ENCODE results near the gene DAP.
"Not testable (repeated sequence)": the region's sequence is repeated elsewhere in the genome, so short reads cannot be mapped to it uniquely, and the experiment has no call there.

Gene DAP, protein sequence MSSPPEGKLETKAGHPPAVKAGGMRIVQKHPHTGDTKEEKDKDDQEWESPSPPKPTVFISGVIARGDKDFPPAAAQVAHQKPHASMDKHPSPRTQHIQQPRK

DNA sequence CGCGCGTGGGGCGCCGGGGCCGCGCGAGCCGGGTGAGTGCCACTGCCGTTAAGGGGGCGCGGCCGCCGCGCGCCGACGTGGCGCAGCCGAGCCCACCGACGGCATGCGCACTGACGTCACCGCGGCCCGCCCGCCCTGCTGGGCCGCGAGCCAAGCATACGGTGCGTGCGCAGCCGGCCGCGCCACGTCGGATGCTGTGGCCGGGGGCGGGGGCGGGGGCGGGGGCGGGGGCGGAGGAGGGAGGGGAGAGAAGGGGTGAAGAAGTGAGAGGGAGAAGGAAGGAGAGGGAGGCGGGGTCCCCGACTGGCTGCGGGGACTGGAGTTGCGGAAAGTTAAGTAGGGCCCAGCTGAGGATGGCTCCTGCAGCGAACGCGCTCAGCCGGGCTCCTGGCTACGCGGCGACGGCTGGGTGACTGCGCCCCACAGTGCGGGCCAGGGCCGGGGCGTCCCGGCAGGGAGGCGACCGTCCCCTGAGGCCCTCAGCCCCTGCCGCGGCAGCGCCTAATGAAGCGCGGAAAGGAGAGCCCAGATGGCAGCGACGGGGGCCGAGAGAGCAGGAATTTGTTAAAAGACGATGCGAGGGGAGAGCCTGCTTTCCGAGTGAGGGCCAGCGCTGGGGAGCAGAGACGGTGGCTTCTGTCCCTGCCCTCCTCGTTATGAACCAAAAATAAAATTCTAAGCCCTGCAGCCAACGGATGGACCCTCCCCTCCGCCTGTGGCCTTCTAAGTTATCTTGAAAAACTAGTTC lies at the start of gene DAP:
TSS of gene DAP (minus strand) at position 50 of the 748 bp plus-strand sequence. CDS start 166 bp downstream, outside the sequence.
- peak; percentile 86 to 90 for DNase-seq

DNA sequence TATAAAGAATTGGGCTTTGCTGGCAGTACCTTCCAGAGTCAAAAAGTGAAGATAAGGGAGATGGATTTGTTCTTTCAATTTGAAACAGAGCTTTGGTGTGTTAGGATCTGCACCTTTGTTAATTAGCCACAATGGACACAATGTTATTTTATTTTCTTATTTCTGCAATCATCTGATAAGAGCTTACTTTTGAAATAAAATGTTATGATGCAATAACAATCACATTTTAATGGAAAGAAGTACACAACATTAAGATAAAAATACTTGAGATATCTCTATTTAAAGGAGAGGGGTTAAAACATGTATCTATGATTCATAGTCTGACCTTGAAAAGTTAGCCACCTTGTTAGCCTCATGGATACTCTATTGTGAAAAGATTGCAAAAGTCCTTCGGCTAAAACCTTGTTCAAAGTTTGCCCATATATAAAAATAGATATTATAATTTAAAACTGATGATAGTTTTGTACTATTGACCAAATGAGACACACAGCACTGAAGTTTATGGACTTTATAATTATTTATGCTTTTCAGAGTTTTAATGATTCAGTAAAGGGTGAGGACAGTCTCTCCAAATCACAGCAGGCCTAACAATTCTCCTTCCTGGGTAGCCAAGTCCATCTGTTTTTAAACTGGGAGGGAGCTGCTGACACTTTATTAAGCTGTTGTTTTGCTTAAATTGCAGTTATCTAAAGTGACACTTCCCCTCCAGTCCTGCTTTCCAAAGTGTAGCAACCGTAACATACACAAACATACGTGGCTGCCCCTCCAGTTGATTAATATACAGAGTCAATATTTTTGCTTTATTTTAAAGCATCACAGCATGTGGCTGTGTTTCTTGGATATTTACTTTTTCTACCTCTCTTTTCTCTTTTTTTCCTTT lies 47.6 kb upstream of the DAP start:
- DNase-seq = no peak

GRCh38 chr5:10801931-10802666 lies 41.1 kb upstream of the DAP start:
- DNase-seq = no peak

DNA sequence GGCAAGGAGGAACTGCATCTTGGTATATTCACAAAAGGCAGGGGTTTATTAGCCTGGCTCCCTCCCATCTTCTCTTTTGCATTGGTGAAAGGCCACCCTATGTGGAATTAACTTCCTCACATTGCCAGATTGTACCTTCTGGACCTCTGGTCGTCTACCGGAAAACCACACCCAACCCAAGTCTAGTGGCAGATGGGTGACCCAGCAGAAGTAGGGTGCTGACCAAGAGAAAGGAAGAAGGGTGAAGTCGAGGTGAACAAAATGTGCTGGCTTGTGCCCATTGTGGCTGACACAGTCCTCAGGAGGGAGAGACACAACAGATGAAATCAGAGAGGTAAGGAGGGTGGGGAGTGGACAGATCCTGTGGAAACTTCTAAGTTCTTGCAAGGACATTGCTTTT lies 39.8 kb upstream of the DAP start:
- DNase-seq = no peak

DNA sequence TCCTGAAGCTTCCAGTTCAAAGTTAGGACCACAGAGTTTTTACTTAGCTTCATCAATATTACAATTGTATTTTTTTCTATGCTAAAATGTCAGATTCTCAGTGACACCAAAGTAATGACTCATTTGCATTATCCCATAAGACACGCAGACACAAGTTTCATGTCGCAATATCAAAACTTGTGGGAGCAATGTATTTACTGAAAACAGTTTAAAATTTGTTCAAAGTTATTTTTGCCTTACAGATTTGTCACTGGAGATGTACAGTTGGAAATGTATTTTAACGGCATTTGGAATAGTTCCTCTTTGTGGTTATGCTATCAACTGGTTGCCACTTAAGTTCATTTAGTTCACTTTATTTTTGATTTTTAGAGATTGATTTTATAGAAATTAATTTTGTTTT lies 36.2 kb upstream of the DAP start:
- DNase-seq = no peak

DNA sequence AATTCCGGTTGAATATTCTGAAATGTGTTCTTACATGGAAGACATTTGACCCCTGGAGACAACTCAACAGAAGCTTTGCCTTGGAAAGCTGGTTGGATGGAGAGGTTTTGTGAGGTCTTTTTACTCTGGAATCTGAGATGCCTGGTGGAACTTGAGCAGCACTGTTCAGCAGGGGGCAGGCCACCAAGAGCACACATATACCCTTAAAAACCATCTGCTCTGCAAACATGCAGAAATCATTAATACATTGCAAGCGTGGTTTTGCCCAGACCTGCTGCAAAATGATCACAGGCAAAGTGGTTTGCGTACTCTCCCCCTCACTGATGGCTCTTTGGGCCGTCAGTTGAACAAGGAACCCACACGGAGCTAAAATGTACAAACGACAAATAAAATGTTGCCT lies 32.8 kb upstream of the DAP start:
- DNase-seq = no peak

GRCh38 chr5:10792336-10792735 lies 31.3 kb upstream of the DAP start:
- DNase-seq = no peak

DNA sequence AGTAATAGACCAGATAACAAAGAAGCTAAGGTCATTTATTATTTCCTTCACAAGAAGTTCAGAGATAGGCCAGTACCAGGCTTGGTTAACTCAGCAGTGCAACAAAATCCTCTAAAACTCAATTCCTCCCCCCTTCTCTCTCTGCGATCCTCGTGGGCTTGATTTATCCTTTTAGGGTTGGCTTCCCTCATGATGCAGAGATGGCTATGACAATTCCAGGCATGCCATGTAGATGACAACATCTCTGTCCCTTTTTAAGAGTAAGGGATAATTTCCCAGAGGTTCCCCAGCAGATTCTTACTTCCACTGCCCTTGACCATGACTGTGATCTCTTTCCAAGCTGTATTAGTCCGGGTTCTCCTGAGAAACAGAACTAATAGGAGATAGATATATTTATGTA lies 28.7 kb upstream of the DAP start:
- DNase-seq = no peak

DNA sequence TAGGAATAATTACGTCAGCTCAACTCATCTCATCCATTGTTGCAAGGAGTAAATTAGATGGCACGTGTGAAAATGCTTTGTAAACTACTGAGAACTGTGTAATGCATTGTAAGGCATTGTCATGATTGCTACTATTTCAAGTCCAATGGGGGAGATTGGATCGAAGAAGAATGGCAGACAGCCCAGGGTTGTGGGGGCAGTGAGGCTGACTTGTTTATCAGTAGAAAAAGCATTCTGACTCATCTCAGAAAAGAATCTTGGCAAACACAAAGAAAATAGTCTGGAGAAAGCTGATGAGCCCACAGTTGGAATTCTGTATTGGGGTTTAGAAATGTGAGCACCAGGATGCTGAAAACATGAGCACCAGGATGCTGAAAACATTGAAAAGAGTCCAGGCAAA lies 28.0 kb upstream of the DAP start:
- DNase-seq = no peak

DNA sequence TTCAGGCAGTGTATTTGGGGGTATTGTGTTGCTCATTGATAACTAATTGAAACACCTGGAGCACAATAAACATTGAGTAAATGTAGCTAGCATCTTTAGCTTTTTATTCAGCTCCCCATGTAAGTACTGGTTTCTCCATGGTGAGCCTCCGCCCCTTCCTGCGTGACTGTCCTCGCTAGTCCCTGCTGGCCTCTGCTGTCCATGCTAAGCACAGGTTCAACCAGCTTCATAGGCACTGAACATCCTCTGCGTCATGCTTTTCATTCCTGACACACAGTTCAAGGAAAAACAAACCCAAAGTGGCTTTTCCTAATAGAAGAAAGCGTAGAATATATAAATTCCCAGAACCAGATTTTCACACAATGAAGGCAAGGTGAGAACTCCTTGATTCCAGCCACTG lies 27.3 kb upstream of the DAP start:
- no peak for DNase-seq

DNA sequence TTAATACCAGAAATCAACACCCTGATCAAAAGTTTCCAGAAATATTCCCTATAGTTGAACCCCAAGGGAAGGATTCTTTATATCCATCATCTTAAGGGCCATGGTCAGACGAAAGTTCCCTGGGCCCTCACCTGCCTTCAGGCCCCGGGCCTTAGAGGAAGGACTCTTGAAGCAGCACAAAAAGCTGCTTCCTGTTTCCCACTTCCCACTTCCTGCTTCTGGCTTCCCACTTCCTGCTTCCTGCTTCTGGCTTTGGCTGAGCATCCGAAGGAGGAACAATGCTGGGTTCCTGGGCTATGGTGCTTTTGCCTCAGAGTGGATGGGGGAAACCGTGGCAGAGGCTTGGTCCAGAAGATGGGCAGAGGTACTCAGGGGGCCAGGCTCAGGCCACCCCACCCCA lies 25.8 kb upstream of the DAP start:
- DNase-seq = no peak

GRCh38 chr5:10780208-10780607 lies 19.2 kb upstream of the DAP start:
- not testable (repeated sequence) for DNase-seq

- no peak for DNase-seq
Observed at GRCh38 chr5:10779592-10779991, 18.6 kb upstream of the DAP start.

GRCh38 chr5:10778179-10778910 lies 17.3 kb upstream of the DAP start:
- DNase-seq = no peak

DNA sequence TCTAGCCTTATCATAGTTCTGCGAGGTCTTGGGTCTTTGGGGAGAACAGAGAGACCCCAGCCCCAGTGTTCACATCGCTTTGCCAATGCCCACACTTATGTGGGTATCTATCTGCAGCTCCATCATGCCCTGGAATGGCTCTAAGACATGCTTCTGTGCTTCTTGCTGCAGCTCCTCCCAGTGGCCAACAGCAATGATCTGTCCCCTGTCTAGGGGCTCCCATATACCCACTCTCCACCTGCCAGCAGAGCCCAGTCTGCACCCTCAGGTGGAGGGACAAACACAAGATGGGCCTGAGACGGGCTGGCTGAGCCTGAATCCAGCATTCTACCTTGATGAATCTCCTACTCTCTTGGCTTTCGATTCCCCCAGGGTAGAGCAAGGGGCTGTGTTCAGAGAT lies 14.6 kb upstream of the DAP start:
- no peak for DNase-seq

- DNase-seq = no peak
Observed at GRCh38 chr5:10772901-10773585, 12.0 kb upstream of the DAP start.

GRCh38 chr5:10768328-10768899 lies 7.4 kb upstream of the DAP start:
- DNase-seq = no peak

GRCh38 chr5:10762776-10763500 lies 1.9 kb upstream of the DAP start:
- DNase-seq = no peak

GRCh38 chr5:10761933-10762775 lies 1.1 kb upstream of the DAP start:
- no peak for DNase-seq

DNA sequence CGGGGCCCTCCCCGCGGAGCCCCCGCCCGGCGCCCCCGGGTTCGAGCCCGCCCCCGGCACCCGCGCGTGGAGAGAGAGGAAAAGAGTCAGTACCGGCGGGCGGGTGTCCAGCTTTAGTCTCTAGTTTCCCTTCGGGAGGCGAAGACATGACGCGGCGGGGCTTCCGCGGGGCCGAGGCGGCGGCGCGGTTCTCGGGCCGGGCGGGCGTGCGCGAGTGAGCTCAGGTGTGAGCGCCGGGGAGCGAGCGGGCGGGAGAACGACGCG lies 181 bp downstream of the DAP start:
- no peak for DNase-seq

All from stimulated activated CD4-positive, alpha-beta T cell treated with anti-CD3 and anti-CD28 coated beads, Interleukin-4, amount 100 ng/mL, for 4 hours (primary cell).